GM19463 (cell line): ENCODE results near the gene GPR146.

Source experiments
- ATAC-seq: cut with Tn5 transposase; IDR thresholded peaks from one replicate; pipeline ENCODE4 v1.9.1; 2021; ENCODE audit warnings: mild to moderate bottlenecking, moderate library complexity; ENCODE audit not compliant: unreplicated experiment

The GPR146 gene

GRCh38 chr7:1090686-1091643 is 46.6 kb downstream of the GPR146 start:
- ATAC-seq = no peak

DNA sequence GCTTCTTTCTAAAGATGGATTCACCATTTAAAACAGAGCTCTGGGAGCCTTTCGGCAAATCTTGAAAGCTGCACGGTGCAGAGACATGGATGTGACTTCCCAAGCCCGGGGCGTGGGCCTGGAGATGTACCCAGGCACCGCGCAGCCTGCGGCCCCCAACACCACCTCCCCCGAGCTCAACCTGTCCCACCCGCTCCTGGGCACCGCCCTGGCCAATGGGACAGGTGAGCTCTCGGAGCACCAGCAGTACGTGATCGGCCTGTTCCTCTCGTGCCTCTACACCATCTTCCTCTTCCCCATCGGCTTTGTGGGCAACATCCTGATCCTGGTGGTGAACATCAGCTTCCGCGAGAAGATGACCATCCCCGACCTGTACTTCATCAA is 47.3 kb downstream of the GPR146 start:
- ATAC-seq = no peak

GRCh38 chr7:1092161-1092632 is 47.9 kb downstream of the GPR146 start:
- no peak for ATAC-seq

DNA sequence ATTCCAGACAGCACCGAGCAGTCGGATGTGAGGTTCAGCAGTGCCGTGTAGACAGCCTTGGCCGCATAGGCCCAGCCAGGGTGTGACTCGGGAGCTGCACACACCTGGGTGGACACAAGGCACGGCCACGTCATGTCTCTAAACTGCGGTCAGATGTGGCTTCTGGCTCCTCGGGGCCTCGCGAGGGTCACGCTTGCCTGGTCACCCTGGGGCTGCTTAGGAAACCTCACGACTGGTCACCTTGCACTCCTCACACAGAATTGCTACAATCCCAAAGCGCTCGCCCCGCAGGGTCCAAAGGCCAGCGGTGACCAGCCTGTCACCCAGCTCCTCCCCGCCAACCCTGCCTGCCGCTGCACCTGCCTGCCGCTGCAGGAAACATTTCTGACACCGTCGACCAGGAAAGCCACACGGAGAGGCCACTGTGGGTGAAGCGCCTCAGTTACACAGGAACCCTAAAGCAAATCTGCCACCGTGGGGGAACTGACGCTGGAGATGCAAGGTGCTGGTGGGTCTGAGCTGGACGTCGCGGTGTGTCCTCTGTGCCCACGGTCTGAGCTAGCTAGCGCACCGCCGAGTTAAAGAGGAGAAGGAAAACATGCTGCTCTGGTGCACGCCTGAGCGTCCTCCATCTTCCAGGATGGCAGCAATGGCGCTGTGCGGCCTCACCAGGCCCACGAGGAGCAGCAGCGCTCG is 48.6 kb downstream of the GPR146 start:
- no peak for ATAC-seq

DNA sequence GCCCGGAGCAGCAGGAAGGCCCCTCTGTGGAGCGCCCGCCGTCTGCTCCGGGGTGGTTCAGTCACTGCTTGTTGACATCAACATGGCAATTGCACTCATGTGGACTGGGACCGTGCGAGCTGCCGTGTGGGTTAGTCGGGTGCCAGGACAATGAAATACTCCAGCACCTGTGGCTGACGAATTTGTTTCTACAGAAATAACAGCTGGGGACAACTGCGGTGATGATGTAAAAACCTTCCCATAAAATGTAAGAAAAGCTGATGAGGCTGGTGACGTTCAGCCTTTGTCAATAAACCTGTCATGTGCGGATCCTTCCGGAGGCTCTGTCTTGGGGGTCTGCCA is 49.1 kb downstream of the GPR146 start:
- ATAC-seq = no peak

GRCh38 chr7:1093916-1094508 is 49.7 kb downstream of the GPR146 start:
- no peak for ATAC-seq

- ATAC-seq = no peak
These were observed 50.5 kb downstream of the GPR146 start for GRCh38 chr7:1094870-1095269.

GRCh38 chr7:1095621-1096155 is 51.3 kb downstream of the GPR146 start:
- ATAC-seq = no peak

DNA sequence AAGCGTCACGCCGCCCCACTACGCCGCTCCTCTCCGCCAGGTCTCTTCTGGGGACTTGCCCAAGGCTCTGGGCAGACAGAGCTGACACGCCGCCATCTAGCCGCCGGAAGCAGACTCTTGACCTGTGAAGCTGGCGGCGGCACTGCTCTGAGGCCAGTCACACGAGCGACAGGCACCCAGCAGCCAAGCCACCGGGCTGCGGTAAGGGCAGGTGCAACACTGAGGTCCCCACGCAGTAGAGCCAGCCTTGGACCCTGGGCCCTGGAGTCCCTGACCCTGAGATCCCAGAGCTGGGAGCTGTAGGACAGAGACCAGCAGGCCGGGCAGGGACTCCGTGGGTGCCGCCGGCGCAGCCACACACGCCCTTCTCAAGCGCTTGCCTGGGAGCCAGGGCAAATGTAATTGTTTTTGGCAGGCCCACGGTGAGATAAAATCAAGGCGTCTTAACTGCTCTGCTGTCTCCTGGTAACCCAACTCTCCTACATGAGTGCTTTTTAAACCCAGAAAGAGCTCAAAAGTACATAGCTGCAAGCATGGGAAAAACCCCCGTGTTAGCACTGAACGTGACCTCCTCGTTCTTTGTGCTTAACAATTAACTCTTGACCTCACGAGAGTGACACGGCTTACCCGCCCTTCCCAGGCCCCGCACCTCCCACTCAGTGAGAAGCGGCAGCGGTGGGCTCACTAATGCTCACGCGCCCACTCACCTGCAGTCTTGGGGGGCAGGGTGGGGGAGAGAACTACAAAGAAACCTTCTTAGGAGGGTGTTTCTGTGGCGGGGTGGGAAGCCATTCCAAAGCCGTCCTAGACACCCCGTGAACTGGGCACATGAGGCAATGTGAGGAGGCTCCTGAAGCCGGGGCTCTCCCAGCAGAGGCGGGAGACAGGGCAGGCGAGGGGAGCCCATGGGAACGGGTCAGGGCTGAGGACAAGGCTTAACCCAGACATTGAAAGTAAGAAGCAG is 52.1 kb downstream of the GPR146 start:
- ATAC-seq = no peak

GRCh38 chr7:1097120-1097504 is 52.8 kb downstream of the GPR146 start:
- ATAC-seq = no peak

- ATAC-seq = no peak
These were observed 54.2 kb downstream of the GPR146 start for GRCh38 chr7:1098243-1099153.

DNA sequence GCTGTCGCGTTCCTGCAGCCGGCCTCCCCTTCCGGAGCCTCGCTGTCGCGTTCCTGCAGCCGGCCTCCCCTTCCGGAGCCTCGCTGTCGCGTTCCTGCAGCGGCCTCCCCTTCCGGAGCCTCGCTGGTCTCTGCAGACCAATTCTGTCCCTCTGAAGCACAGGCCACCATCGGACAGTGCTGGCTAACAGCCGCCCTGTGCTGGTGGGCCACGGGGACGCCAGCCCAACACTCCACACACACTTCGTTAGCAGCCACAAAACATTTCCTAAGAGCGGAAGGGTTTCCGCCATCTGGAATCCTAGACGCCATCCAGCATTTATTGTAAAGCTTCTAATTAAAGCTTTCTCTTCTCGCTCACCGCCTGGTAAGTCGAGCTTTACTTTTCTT is 54.8 kb downstream of the GPR146 start:
- ATAC-seq = no peak

- ATAC-seq = no peak
These were observed 55.3 kb downstream of the GPR146 start for GRCh38 chr7:1099637-1100036.

DNA sequence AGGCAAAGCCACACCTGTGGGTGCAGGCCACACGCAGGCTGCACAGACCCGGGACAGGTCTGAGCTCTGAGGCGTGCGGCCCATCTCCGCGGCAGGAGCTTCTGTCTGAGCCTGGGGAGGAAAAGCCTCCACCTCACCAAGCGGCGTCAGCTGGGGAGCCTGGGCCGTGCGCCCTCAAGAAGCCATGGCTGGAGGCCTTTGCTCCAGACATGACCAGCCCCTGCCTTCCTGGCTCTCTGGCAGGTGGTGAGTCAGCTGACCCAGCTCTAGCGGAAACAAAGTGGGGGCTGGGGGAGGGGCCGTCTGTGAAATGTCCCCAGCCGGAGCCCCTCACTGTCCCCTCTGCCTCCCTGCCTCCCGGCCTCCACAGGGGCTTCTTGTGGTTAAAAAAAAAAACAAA is 56.0 kb downstream of the GPR146 start:
- no peak for ATAC-seq

DNA sequence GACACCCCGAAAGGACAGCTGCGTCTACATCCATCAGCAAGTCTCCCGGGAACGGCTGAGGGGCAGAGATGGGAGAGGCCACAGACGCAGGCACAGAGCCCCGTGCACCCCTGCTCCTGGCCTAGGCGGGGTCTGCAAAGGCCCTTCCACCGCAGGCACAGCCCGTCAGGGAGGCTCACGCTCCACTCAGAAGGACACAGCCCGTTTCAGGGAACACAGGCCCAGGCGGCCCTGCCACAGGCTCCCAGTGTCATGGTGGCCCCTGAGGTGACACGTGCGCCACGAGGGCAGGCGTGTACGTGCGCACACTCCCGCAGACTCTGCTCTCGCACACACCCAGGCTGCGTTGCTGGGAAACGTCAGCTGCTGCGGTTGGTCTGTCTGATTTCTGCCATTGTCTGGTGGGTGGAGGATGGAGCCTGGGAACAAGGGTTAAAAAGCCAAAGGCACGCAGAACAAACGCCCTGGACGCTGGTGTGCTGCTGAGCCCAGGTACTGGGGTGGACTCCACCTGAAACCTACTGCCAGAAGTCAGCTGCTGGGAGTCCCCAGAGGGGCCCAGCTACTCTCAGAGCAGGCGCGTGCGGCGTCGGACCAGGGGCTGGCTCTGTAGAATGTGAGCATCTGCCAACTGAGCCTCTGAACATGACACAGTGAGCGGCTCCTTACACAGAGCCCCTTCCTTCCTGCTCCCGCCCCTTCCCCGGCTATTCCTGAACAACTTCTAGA is 56.7 kb downstream of the GPR146 start:
- ATAC-seq = no peak

GRCh38 chr7:1101563-1102431 is 57.5 kb downstream of the GPR146 start:
- ATAC-seq = no peak

DNA sequence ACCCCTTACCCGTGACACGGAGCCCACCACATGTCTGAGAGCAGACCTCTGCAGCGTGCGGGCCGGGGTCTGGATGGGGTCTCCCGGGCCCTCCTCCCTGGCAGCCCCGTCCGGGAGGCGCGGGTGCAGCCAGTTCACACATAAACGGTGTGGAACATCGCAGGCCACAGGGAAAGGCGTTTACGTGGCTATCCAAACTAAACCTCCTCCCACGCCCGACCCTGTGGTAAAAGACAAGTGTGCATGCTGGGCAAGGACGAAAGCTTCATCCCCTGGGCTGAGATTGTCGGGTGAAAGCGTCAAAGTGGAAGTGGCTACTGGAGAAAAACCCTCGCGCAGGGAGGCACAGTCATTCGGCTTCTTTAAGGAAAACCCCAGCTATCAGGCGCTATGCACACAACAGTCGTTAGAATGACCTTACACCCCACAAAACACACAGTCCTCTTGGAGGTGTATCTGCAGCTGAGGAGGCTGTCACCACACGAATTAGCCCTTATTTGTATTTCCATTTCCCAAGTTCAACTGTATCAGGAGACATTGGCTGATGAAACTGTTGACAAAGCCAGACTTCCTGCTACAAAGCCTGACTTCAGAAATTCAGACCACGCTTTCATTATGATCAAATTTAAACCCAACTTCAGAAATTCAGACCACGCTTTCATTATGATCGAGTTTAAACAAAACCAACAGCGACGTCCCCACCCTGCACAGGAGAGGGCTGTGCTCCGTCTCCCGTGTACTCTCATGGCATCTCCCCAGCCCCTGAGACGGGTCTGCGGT is 58.9 kb downstream of the GPR146 start:
- peak; percentile 54 for ATAC-seq
